Stimulated activated CD8-positive, alpha-beta memory T cell treated with anti-CD3 and anti-CD28 coated beads, Interleukin-15, amount 100 ng/mL, for 1 hour (primary cell): Measurements from ENCODE around the gene VKORC1L1.
A peak's percentile ranks its signal among the peaks of the same experiment; 100 is the strongest.
"Not testable (repeated sequence)": the region's sequence is repeated elsewhere in the genome, so short reads cannot be mapped to it uniquely, and the experiment has no call there.

ENCODE experiments used
- DNase-seq: peaks from one replicate; pipeline ENCODE4 v3.0.0-alpha.2; 2020; ENCODE audit warnings: low read depth

Gene VKORC1L1

GRCh38 chr7:65872776-65873581 lies at the start of gene VKORC1L1:
TSS of gene VKORC1L1 (plus strand) at chr7:65873074. CDS start at chr7:65873372, 298 bp downstream.
- DNase-seq: peak; percentile 89

GRCh38 chr7:65827366-65827765 lies 45.5 kb upstream of the VKORC1L1 start:
- DNase-seq: no peak

GRCh38 chr7:65832281-65832680 lies 40.6 kb upstream of the VKORC1L1 start:
- no peak for DNase-seq

- not testable (repeated sequence) for DNase-seq
Measured at GRCh38 chr7:65836684-65837083, 36.2 kb upstream of the VKORC1L1 start.

GRCh38 chr7:65837541-65837956 lies 35.3 kb upstream of the VKORC1L1 start:
- DNase-seq: not testable (repeated sequence)

- no peak for DNase-seq
Measured at GRCh38 chr7:65839846-65840245, 33.0 kb upstream of the VKORC1L1 start.

GRCh38 chr7:65840446-65840845 lies 32.4 kb upstream of the VKORC1L1 start:
- no peak for DNase-seq

- DNase-seq: not testable (repeated sequence)
Measured at GRCh38 chr7:65843616-65844015, 29.3 kb upstream of the VKORC1L1 start.

- no peak for DNase-seq
Measured at GRCh38 chr7:65846008-65846570, 26.8 kb upstream of the VKORC1L1 start.

GRCh38 chr7:65853426-65853825 lies 19.4 kb upstream of the VKORC1L1 start:
- not testable (repeated sequence) for DNase-seq

- not testable (repeated sequence) for DNase-seq
Measured at GRCh38 chr7:65853892-65854291, 19.0 kb upstream of the VKORC1L1 start.

- not testable (repeated sequence) for DNase-seq
Measured at GRCh38 chr7:65857321-65857894, 15.5 kb upstream of the VKORC1L1 start.

GRCh38 chr7:65858660-65859059 lies 14.2 kb upstream of the VKORC1L1 start:
- not testable (repeated sequence) for DNase-seq

GRCh38 chr7:65866244-65866643 lies 6.6 kb upstream of the VKORC1L1 start:
- not testable (repeated sequence) for DNase-seq

GRCh38 chr7:65867681-65868080 lies 5.2 kb upstream of the VKORC1L1 start:
- DNase-seq: not testable (repeated sequence)

- not testable (repeated sequence) for DNase-seq
Measured at GRCh38 chr7:65869312-65869711, 3.6 kb upstream of the VKORC1L1 start.

GRCh38 chr7:65871451-65871850 lies 1.4 kb upstream of the VKORC1L1 start:
- not testable (repeated sequence) for DNase-seq

GRCh38 chr7:65873582-65874193 lies 814 bp downstream of the VKORC1L1 start:
- DNase-seq: peak; percentile 0

GRCh38 chr7:65875715-65876114 lies 2.8 kb downstream of the VKORC1L1 start:
- DNase-seq: not testable (repeated sequence)

GRCh38 chr7:65879292-65880153 lies 6.6 kb downstream of the VKORC1L1 start:
- not testable (repeated sequence) for DNase-seq

GRCh38 chr7:65880242-65880641 lies 7.4 kb downstream of the VKORC1L1 start:
- not testable (repeated sequence) for DNase-seq

- DNase-seq: not testable (repeated sequence)
Measured at GRCh38 chr7:65884983-65885382, 12.1 kb downstream of the VKORC1L1 start.
